Mammary epithelial cell (primary cell): Measurements from ENCODE around the gene BGN.

ENCODE experiments used
- EZH2 ChIP-seq: IDR thresholded peaks from 2 replicates; pipeline ENCODE4 v1.6.1; 2012; ENCODE audit warnings: low read length, inconsistent platforms, borderline replicate concordance
- TF ChIP-seq, protein P1 (sequence below), 2 donors: IDR thresholded peaks in 1 of 2; conservative IDR thresholded peaks in 1 of 2; 2 replicates each; pipeline ENCODE4 v1.5.1; 2011 to 2012; ENCODE audit warnings: inconsistent platforms in 2 of 2, low read length in 2 of 2, mild to moderate bottlenecking in 2 of 2, control low read depth in 1 of 2, low read depth in 1 of 2; ENCODE audit not compliant: insufficient read depth in 1 of 2; ENCODE audit errors: extremely low read depth in 1 of 2

DNA sequence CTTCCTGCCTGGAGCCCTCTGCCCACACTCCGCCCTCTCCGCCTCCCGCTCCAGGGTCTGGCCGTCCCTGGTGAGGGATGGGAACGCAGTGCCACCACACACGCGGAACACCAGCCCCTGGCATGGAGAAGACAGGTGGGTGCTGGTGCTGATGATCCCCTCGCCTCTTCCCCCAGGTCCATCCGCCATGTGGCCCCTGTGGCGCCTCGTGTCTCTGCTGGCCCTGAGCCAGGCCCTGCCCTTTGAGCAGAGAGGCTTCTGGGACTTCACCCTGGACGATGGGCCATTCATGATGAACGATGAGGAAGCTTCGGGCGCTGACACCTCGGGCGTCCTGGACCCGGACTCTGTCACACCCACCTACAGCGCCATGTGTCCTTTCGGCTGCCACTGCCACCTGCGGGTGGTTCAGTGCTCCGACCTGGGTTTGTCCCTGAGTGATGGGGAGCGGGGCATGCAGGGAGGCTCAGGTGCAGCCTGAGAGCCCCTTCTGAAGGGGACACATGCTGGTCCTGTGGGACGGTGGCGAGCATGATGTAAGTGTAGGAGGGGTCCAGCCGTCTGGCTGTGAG, 9.8 kb downstream of the BGN start:
- TF ChIP-seq, protein P1, sequence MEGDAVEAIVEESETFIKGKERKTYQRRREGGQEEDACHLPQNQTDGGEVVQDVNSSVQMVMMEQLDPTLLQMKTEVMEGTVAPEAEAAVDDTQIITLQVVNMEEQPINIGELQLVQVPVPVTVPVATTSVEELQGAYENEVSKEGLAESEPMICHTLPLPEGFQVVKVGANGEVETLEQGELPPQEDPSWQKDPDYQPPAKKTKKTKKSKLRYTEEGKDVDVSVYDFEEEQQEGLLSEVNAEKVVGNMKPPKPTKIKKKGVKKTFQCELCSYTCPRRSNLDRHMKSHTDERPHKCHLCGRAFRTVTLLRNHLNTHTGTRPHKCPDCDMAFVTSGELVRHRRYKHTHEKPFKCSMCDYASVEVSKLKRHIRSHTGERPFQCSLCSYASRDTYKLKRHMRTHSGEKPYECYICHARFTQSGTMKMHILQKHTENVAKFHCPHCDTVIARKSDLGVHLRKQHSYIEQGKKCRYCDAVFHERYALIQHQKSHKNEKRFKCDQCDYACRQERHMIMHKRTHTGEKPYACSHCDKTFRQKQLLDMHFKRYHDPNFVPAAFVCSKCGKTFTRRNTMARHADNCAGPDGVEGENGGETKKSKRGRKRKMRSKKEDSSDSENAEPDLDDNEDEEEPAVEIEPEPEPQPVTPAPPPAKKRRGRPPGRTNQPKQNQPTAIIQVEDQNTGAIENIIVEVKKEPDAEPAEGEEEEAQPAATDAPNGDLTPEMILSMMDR (conservative IDR thresholded peaks at IDR 0.05 in 1 of 2, IDR thresholded peaks at IDR 0.05 in 1 of 2; ENCODE audit: extremely low read depth in 1 of 2, insufficient read depth in 1 of 2, low read depth in 1 of 2, low read length in 2 of 2): no peak
- TF ChIP-seq EZH2: no peak
